HG02642 (cell line): ENCODE measurements around the gene ACSL1.

Source experiments
- ATAC-seq: cut with Tn5 transposase; IDR thresholded peaks from one replicate; pipeline ENCODE4 v1.9.1; 2021; ENCODE audit warnings: mild to moderate bottlenecking; ENCODE audit not compliant: unreplicated experiment, poor library complexity

Gene ACSL1

GRCh38 chr4:184814686-184815045 lies 11.1 kb downstream of the ACSL1 start:
- no peak for ATAC-seq

- ATAC-seq, result no peak
These were observed 13.1 kb downstream of the ACSL1 start for GRCh38 chr4:184812651-184813181.

- ATAC-seq, result no peak
These were observed 13.6 kb downstream of the ACSL1 start for GRCh38 chr4:184812199-184812542.

- no peak for ATAC-seq
These were observed 14.1 kb downstream of the ACSL1 start for GRCh38 chr4:184811526-184812198.

GRCh38 chr4:184810720-184811119 lies 15.0 kb downstream of the ACSL1 start:
- ATAC-seq, result no peak

GRCh38 chr4:184808713-184809050 lies 17.1 kb downstream of the ACSL1 start:
- no peak for ATAC-seq

GRCh38 chr4:184807797-184808712 lies 17.7 kb downstream of the ACSL1 start:
- no peak for ATAC-seq

GRCh38 chr4:184807256-184807655 lies 18.5 kb downstream of the ACSL1 start:
- ATAC-seq, result no peak

- ATAC-seq, result no peak
These were observed 19.1 kb downstream of the ACSL1 start for GRCh38 chr4:184806711-184807110.

- no peak for ATAC-seq
These were observed 19.6 kb downstream of the ACSL1 start for GRCh38 chr4:184806229-184806550.

GRCh38 chr4:184805462-184806228 lies 20.1 kb downstream of the ACSL1 start:
- peak; percentile 66 for ATAC-seq

- no peak for ATAC-seq
These were observed 21.1 kb downstream of the ACSL1 start for GRCh38 chr4:184804621-184805020.

- no peak for ATAC-seq
These were observed 21.9 kb downstream of the ACSL1 start for GRCh38 chr4:184803874-184804273.

- ATAC-seq, result no peak
These were observed 22.6 kb downstream of the ACSL1 start for GRCh38 chr4:184803133-184803532.

- ATAC-seq, result no peak
These were observed 23.1 kb downstream of the ACSL1 start for GRCh38 chr4:184802697-184803015.

GRCh38 chr4:184801781-184802696 lies 23.7 kb downstream of the ACSL1 start:
- no peak for ATAC-seq

GRCh38 chr4:184798504-184798903 lies 27.3 kb downstream of the ACSL1 start:
- no peak for ATAC-seq

- no peak for ATAC-seq
These were observed 28.9 kb downstream of the ACSL1 start for GRCh38 chr4:184796906-184797305.

GRCh38 chr4:184795214-184795844 lies 30.4 kb downstream of the ACSL1 start:
- no peak for ATAC-seq

GRCh38 chr4:184794470-184794869 lies 31.3 kb downstream of the ACSL1 start:
- ATAC-seq, result no peak
